Medulla oblongata (tissue), 1 donor: ENCODE results near the gene TAAR5.
"Not testable (repeated sequence)": the region's sequence is repeated elsewhere in the genome, so short reads cannot be mapped to it uniquely, and the experiment has no call there.

ENCODE experiments used
- DNase-seq: peaks from one replicate; pipeline ENCODE4 v3.0.0-alpha.2; 2015; ENCODE audit errors: extremely low spot score

Gene TAAR5

DNA sequence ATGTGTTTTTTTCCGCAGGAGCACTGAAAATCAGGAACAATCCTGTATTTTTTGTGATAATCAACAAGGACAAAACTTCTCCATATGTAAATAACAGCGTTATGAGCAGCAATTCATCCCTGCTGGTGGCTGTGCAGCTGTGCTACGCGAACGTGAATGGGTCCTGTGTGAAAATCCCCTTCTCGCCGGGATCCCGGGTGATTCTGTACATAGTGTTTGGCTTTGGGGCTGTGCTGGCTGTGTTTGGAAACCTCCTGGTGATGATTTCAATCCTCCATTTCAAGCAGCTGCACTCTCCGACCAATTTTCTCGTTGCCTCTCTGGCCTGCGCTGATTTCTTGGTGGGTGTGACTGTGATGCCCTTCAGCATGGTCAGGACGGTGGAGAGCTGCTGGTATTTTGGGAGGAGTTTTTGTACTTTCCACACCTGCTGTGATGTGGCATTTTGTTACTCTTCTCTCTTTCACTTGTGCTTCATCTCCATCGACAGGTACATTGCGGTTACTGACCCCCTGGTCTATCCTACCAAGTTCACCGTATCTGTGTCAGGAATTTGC is 19.2 kb downstream of the TAAR5 start, which contains the start of gene TAAR6:
Gene TAAR6, plus strand, starts transcription at position 102 of the 557 bp plus-strand sequence. Its CDS starts 0 bp downstream, at position 102.
- peak; percentile 50 for DNase-seq

DNA sequence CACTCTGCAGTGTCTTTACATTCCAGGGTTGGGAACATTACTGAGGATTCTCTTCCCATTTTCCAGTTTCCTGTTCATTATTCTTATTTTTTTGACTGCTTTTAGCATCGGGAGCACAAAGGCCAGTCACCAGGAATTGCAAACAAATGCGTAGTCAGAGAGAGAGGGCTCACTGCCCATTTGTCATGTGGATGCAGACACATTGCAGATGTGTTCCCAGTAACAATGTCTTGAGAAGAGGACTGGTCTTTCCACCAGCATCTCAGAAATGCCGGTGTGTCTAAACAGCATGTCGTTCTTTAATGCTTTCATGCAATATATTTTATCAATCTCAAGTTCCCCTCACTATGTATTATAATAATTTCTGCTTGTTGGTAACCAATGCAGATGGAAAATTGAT is 20.4 kb downstream of the TAAR5 start:
- peak; percentile 89 for DNase-seq

DNA sequence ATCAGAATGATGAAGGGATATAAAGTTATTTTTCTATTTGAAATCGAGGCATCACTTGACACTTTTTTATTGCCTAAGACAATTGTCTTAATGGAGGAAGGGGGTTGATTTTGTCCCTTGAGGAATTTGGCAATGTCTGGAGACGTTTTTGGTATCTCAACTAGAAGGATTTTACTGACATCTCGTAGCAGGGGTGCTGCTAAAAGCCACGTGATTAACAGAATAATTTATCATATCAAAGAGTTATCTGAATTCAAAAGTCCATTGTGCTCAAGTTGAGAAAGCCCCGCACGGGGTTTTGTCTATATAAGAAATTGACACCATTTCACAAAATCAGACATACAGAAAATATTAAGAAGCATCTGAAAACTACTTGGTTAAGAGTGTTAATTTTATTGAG is 20.9 kb downstream of the TAAR5 start:
- peak; percentile 17 for DNase-seq

DNA sequence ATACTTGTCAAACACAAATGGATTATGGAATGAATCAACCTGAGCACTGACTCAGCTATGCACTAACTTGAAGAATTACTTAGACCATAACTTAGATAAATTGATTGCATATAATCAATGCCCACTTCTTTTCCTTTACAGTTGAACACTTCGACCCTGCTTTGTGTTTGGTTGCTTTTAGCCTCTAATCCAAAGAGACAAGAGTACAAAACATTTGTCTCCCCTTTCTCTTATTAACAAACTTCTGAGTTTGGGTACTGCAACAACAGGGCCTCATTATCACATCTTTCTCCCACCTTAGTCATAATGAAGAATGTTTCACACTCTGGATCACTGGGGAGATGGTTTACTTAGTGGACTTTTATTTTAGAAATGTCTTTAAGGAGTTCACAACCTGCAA is 22.0 kb downstream of the TAAR5 start:
- DNase-seq, result no peak

DNA sequence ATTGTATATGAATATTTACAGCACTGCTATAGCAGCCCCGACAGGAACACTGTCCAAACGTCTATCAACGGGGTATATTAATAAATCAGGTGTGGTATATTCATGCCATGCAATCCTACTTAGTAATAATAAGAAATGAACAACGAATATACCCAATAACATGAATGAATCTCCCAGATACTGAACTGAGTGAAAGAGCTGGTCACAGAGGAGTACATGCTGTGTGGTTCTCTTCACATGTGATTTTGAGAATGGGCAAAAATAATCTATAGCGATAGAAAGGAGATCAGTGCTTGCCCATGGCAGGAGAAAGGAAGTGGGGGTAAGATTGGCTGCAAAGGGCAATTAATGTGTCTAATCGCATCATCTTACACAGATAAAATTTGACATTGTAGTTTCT is 23.1 kb downstream of the TAAR5 start:
- no peak for DNase-seq

DNA sequence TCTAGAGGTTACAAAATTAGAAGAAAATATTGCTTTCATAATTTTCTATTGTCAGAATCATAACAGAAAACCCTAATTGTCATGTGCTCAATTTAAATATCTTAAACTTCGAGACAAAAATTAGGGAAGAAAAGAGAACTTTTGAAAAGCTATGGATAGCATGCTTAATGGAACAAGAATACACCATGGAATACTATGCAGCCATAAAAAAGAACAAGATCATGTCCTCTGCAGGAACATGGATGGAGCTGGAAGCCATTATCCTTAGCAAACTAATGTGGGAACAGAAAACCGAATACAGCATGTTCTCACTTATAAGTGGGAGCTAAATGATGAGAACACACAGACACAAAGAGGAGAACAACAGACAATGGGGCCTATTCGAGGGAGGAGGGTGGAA is 29.5 kb downstream of the TAAR5 start:
- DNase-seq, result not testable (repeated sequence)

DNA sequence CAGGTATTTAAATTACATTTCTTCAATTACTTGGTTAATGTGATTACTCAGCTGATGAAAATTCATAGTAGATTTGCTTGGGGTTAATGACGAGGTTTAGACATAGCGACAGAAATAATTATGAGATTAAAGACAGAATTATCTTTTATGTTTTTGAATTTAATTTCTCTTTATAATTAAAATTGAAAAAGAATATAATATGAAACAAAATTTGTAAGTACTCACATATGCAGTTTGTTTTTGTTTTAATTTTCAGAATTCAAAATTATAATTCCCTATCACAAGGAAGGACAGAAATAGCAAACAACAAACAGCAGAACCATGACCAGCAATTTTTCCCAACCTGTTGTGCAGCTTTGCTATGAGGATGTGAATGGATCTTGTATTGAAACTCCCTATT is 37.2 kb downstream of the TAAR5 start, which contains the start of gene TAAR8:
Gene TAAR8, plus strand, starts transcription at position 301 of the 400 bp plus-strand sequence. Its CDS starts 21 bp downstream, at position 322.
- no peak for DNase-seq

DNA sequence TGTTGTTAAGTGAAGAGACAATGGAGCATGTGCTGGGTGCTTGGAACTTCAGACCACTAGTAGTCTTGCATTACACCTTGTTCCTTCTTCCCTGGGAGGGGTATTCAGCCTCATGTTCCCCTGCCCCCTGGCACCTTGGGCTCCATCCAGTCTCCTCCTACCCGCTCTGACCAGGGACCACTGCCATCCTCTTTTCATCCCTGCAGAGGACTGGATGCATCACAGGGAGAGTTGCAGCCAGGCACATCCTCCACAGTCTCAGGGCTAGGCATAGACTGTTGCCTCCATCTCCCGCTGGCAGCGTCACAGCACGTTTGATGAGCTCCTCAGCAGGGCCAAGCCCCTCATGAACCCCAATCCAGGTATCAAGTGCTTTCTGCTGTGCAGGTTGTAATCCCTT is 38.3 kb downstream of the TAAR5 start:
- no peak for DNase-seq

DNA sequence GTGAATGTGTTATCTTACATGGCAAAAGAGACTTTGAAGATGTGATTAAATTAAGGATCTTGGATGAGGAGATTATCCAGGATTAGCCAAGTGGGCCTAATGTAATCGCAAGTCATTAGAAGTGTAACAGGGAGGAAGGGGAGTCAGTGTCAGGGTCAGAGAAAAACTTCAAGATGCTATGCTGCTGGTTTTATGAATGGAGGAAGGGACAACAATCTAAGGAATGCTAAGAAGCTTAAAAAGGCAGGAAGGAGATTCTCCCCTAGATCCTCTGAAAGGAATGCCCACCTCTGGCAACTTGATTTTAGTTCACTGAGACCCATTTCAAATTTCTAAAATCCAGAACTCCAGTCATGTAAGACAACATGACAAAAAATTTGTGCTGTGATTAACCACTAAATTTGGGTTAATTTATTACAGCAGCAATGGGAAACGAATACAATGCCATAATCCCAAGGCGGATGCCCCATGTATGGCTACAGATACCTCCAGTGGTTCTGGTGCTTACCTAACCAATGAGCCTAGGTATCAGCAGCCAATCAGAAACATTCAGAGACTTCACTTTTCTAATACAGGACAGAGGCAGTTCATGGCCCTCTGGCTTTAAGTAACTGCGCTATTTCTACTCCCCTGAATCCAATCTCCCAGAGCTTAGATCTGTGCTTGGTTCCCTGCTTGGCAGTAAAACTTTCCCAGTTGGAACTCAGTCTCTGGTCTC is 40.6 kb downstream of the TAAR5 start:
- DNase-seq, result no peak

DNA sequence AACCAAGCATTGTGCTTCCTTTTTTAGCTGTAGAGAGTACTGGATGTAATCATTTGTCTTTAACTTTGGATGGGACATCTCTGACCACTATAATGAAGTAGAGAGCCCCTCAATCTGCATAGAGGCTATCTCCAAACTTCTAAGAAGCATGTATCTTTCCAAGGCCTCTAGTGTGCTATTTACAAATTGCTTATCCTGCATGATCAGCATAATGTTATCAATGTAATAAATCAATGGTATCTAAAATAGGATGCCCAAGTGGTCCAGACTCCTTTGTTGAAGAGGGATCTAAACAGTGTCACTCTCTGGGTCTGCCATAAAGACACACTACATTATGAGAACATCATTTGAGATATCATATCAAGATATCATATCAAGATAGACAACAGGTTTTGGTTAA is 44.7 kb downstream of the TAAR5 start:
- no peak for DNase-seq
